Heart left ventricle (tissue), 16 donors: ENCODE results near the gene SERPINB6. TPM values are rescaled to one million over a fixed set of nuclear protein-coding genes. Genes with fewer than 3 reads are reported as not detected.

Source experiments
- ATAC-seq, 4 donors: fragments of 200-7000 bp; cut with Tn5 transposase; one replicate each; pipeline ENCODE4 v1.9.1; 2020 to 2022; ENCODE audit warnings: moderate library complexity in 4 of 4, mild to moderate bottlenecking in 3 of 4, moderate number of reproducible peaks in 1 of 4
- DNase-seq, 5 donors: peaks; one replicate each; pipeline ENCODE4 v3.0.0-alpha.2; 2020
- H3K27ac ChIP-seq, 12 donors: fragments of 200-600 bp; sonication (generic) in 4 of 12; one replicate each; pipeline versions ENCODE4 v1.5.0 to v1.8.0; 2016 to 2022; ENCODE audit warnings: mild to moderate bottlenecking in 2 of 12
- H3K27me3 ChIP-seq, 9 donors: fragments of 200-600 bp; sonication (generic) in 2 of 9; one replicate each; pipeline versions ENCODE4 v1.5.1 to v1.8.0; 2016 to 2022; ENCODE audit warnings: mild to moderate bottlenecking in 3 of 9
- H3K36me3 ChIP-seq, 9 donors: fragments of 200-600 bp; sonication (generic) in 2 of 9; one replicate each; pipeline versions ENCODE4 v1.5.0 to v1.8.0; 2018 to 2022; ENCODE audit warnings: mild to moderate bottlenecking in 2 of 9
- H3K4me1 ChIP-seq, 12 donors: fragments of 200-600 bp; sonication (generic) in 4 of 12; one replicate each; pipeline versions ENCODE4 v1.5.0 to v1.8.0; 2016 to 2022; ENCODE audit warnings: mild to moderate bottlenecking in 3 of 12
- H3K4me3 ChIP-seq, 12 donors: fragments of 200-600 bp; sonication (generic) in 4 of 12; one replicate each; pipeline versions ENCODE4 v1.5.0 to v1.8.0; 2017 to 2022; ENCODE audit warnings: mild to moderate bottlenecking in 9 of 12, moderate library complexity in 4 of 12
- H3K9me3 ChIP-seq, 12 donors: fragments of 200-600 bp; sonication (generic) in 4 of 12; one replicate each; pipeline versions ENCODE4 v1.5.0 to v1.8.0; 2016 to 2022; ENCODE audit warnings: mild to moderate bottlenecking in 1 of 12
- POLR2A ChIP-seq, 2 donors: fragments of 450-650 bp; IDR thresholded peaks; one replicate each; pipeline ENCODE4 v1.6.1; 2017; ENCODE audit warnings: antibody characterized with exemption in 2 of 2, mild to moderate bottlenecking in 2 of 2, moderate library complexity in 2 of 2
- WGBS, 4 donors: extraction: QIAGEN DNeasy Blood & Tissue Kit in 2 of 4; methylation state at CpG; one replicate each; pipeline versions ENCODE4 v1.1.5 to v1.1.7; 2013 to 2018; 5-methylcytosine and 5-hydroxymethylcytosine counted together
- intact Hi-C, 10 donors: fragments of 100-400 bp; cut with DNase I; formaldehyde crosslinking; loops; one replicate each; pipeline versions ENCODE4 v1.11.1 to v1.14.2; 2022
- polyA plus RNA-seq, 2 donors: library from polyadenylated mRNA; stranded (reverse); fragments of 200-250 nt; gene quantifications; one replicate each; pipeline ENCODE4 v1.2.3, GENCODE V29; 2013
- total RNA-seq, 9 donors: library from RNA; depleted of rRNA in 2 of 9; stranded (reverse); fragments of >200 nt in 2 of 9; fragmentation: NEBNext Ultra II Directional in 3 of 9; extraction: Animal tissue kit (Norgen Biotek cat#: 25700) in 3 of 9; gene quantifications; one replicate each; pipeline versions ENCODE4 v1.1.0 to v1.2.4, GENCODE V29; 2016 to 2023
- TF ChIP-seq, protein P1 (sequence below), 12 donors: fragments of 200-600 bp; sonication (generic) in 4 of 12; IDR thresholded peaks; one replicate each; pipeline versions ENCODE4 v1.5.0 to v1.8.0; 2018 to 2022; ENCODE audit warnings: antibody characterized with exemption in 12 of 12, mild to moderate bottlenecking in 5 of 12
- donor health status: ischemic (EF 13 %, LVEDD 7.1; RV severe dilation, severe dysfunction).
- donor health status: healthy with polysubstance abuse.
- donor health status: DM: no; HTN: yes; CAD: no.
- donor health status: DM: no; HTN: no; CAD: no.
- donor health status: ischemic (EF 25% LVEDD 6.9; RV normal size, moderate dysfunction).
- donor health status: ischemic (EF 25% LVEDD 5.7; RV mildly dilated, moderate dysfunction).
- donor health status: healthy.
- donor health status: DM: yes; HTN: yes; CAD: no.
- donor health status: ischemic (EF 35%, LVEDD 5.7; RV mildly dilated, moderate dysfunction).
- donor health status: nonischemic (EF 11% LVEDD 7.7; RV severe dilation, severe dysfunction).
- donor health status: DM: yes; HTN: yes; CAD: no.
- donor health status: PGD.
- donor health status: ischemic (EF 29% LVEDD 5.4; RV normal size, mild dysfunction).
- donor health status: nonischemic (EF 23%, LVEDD 6.1; RV moderate dilation, normal function).

Gene SERPINB6
- total and polyA plus RNA-seq, 11 donors: 146 to 246 (median 186) TPM

DNA sequence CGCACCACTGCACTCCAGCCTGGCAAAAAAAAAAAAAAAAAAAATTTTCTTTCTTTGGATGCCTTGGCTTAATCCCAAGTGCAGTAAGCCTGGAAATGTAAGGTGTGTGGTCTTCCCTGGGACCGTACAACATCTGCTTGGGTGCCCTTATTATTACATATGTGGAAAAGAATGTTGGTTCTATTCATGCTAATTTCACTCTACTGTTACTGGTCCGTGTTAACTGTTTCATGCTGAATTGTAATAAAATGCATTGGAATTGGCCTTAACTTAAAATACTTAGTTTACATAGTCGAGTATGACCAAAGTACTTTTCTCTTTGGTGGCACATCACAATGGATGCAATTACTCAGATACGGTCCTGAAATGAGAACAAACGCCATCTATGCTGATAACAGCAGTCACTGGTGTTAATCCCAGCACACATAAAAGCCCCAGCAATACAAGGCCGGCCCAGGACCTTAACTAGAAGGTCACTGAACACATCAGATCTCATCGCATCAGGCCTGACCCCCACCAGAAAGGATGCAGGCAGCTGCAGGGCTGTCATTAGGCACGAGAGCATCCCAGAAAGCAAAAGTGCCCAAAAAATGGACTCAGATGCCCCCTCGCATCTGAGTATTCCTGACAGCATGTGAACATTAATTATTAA is 1.2 kb downstream of the SERPINB6 start:
- peaks cover 0 to 39% (median 27%) of the 10 kb centered on the region in 12 donors for H3K4me1 ChIP-seq
- peak overlapping the region; percentile 64 to 88 (median 74) for H3K4me3 ChIP-seq
- peaks cover 0 to 12% (median 2%) of the 10 kb centered on the region in 9 donors for H3K36me3 ChIP-seq
- no peak for DNase-seq
- H3K9me3 ChIP-seq: no peaks in the 10 kb centered on the region
- H3K27ac ChIP-seq: peak overlapping the region in 11 of 12 donors; percentile 90 to 100 (median 97)
- 22 to 38% (median 25%) methylated on average over 10 of the region's 10 CpGs for WGBS, 4 donors
- H3K27me3 ChIP-seq: no peaks in the 10 kb centered on the region
- no peak for TF ChIP-seq POLR2A (IDR thresholded peaks at IDR 0.05)
- TF ChIP-seq, protein P1, sequence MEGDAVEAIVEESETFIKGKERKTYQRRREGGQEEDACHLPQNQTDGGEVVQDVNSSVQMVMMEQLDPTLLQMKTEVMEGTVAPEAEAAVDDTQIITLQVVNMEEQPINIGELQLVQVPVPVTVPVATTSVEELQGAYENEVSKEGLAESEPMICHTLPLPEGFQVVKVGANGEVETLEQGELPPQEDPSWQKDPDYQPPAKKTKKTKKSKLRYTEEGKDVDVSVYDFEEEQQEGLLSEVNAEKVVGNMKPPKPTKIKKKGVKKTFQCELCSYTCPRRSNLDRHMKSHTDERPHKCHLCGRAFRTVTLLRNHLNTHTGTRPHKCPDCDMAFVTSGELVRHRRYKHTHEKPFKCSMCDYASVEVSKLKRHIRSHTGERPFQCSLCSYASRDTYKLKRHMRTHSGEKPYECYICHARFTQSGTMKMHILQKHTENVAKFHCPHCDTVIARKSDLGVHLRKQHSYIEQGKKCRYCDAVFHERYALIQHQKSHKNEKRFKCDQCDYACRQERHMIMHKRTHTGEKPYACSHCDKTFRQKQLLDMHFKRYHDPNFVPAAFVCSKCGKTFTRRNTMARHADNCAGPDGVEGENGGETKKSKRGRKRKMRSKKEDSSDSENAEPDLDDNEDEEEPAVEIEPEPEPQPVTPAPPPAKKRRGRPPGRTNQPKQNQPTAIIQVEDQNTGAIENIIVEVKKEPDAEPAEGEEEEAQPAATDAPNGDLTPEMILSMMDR (IDR thresholded peaks at IDR 0.05): no peak
- ATAC-seq: no peak
- intact Hi-C loops: loop anchor here in 4 of 10 donors (2.0 kb wide), 2 partner anchors 17 to 19 kb away; no protein-coding TSS in a partner anchor

DNA sequence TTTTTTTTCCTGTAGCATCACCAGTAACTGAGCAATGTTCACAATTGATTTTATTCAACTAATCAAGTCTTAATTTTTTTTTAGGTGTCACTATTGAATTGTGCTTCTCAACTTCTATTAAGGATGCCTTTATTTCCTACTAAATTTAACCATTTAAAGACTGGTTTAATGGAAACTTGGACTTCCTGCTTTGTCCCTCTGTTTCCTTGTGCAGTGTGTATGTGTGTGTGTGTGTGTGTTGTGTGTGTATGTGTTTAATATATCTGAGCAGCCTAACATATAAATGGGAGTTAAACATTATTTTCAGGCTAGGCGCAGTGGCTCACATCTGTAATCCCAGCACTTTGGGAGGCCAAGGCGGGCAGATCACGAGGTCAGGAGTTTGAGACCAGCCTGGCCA is 1.8 kb downstream of the SERPINB6 start:
- no peak for DNase-seq
- H3K4me3 ChIP-seq: peak overlapping the region in 3 of 12 donors; percentile 66 to 83 (median 81)
- H3K9me3 ChIP-seq: no peaks in the 10 kb centered on the region
- no peaks in the 10 kb centered on the region for H3K27me3 ChIP-seq
- intact Hi-C loops: no loop called here
- H3K27ac ChIP-seq: peak overlapping the region in 10 of 12 donors; percentile 90 to 100 (median 96)
- no peak for ATAC-seq
- peaks cover 0 to 45% (median 27%) of the 10 kb centered on the region in 12 donors for H3K4me1 ChIP-seq
- TF ChIP-seq, protein P1 (IDR thresholded peaks at IDR 0.05): no peak
- no peak for TF ChIP-seq POLR2A (IDR thresholded peaks at IDR 0.05)
- H3K36me3 ChIP-seq: peaks cover 0 to 12% (median 2%) of the 10 kb centered on the region in 9 donors
- WGBS, 4 donors: 87 to 92% (median 89%) methylated on average over 3 of the region's 3 CpGs

DNA sequence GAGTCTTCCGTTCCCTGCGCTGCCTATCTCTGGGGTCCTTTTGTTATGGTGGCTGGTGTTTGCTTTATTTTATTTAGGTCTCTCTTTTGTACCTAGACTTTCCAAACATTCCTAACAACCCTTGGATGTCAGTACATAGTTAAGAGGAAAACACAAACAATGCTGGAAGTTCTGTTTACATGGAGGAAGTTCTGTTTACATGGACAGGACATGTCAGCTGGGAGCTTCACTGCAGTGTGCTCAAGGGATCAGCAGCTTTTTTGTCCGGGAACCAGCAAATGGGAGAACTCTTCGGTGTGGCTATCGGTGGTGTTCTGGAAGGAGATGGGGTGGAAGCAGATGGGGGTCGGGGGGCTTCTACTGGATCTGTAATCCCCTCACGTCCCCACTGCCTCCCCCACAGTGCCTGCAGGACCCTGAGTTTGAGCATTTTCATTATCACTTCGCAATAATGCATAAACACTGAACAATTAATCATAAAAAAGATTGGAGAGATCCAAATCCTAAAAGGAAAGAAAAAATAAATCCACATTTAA is 2.7 kb downstream of the SERPINB6 start:
- Histone ChIP-seq H3K4me1 (peaks cover 0 to 51% (median 27%) of the 10 kb centered on the region in 12 donors), H3K36me3 (peaks cover 0 to 12% (median 2%) of the 10 kb centered on the region in 9 donors), H3K27ac (peak overlapping the region in 6 of 12 donors; percentile 17 to 100 (median 24)), H3K4me3 (no peak overlapping the region), H3K9me3 (no peaks in the 10 kb centered on the region), H3K27me3 (no peaks in the 10 kb centered on the region)
- WGBS, 4 donors: 66 to 77% (median 74%) methylated on average over 8 of the region's 8 CpGs
- DNase-seq (no peak), ATAC-seq (no peak)
- TF ChIP-seq, protein P1 (IDR thresholded peaks at IDR 0.05): no peak
- no peak for TF ChIP-seq POLR2A (IDR thresholded peaks at IDR 0.05)
- intact Hi-C loops: no loop called here

DNA sequence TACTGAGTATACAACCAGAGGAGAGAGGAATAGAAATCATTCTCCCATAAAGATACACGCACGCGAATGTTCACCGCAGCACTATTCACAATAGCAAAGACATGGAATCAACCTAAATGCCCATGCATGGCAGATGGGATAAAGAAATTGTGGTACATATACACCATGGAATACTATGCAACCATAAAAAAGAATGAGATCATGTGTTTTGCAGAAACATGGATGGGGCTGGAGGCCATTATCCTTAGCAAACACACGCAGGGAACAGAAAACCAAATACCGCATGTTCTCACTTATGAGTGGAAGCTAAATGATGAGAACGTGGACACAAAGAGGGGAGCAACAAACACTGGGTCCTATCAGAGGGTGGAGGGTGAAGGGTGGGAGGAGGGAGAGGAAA is 3.4 kb downstream of the SERPINB6 start:
- Histone ChIP-seq H3K27me3 (no peaks in the 10 kb centered on the region), H3K36me3 (peaks cover 0 to 12% (median 2%) of the 10 kb centered on the region in 9 donors), H3K4me3 (no peak overlapping the region), H3K4me1 (peaks cover 0 to 58% (median 32%) of the 10 kb centered on the region in 12 donors), H3K9me3 (no peaks in the 10 kb centered on the region), H3K27ac (no peak overlapping the region)
- intact Hi-C loops: no loop called here
- 95 to 99% (median 96%) methylated on average over 7 of the region's 7 CpGs for WGBS, 4 donors
- TF ChIP-seq, protein P1 (IDR thresholded peaks at IDR 0.05): no peak
- TF ChIP-seq POLR2A (IDR thresholded peaks at IDR 0.05): no peak
- DNase-seq (no peak), ATAC-seq (no peak)
